Measurements from ENCODE around the gene KIZ. TPM values are rescaled to one million over a fixed set of nuclear protein-coding genes. Genes with fewer than 3 reads are reported as not detected.

The KIZ gene
- total and polyA plus RNA-seq, 2 donors (not counting 1 experiment from before 2014, with no cell fraction given): 19.7 to 40.4 TPM

- H3K9me3 ChIP-seq (ENCODE audit: control extremely low read depth in 1 of 3, control insufficient read depth in 2 of 3, insufficient read depth in 1 of 3, low read length in 2 of 3): peaks cover 0 to 57% (median 8%) of the 10 kb centered on the region in 3 donors
- H2AFZ ChIP-seq (ENCODE audit: insufficient read depth, low read depth, low read length, poor library complexity, severe bottlenecking): peak overlapping the region; percentile 86
- ChIA-PET CTCF (no interaction called here), POLR2A (no interaction called here)
- no peaks in the 10 kb centered on the region for H3K79me2 ChIP-seq (ENCODE audit: control insufficient read depth, insufficient read depth, low read length)
- no peak overlapping the region for H3K27ac ChIP-seq (ENCODE audit: low read length in 2 of 2)
- WGBS (ENCODE audit: insufficient coverage): 3% methylated on average over 61 of the region's 64 CpGs
- peaks cover 32% of the 10 kb centered on the region for H3K4me1 Mint-ChIP-seq
- H3K27ac Mint-ChIP-seq: peak overlapping the region; percentile 88
- no peaks in the 10 kb centered on the region for H3K36me3 ChIP-seq (replicated peaks in 1 of 2; ENCODE audit: control extremely low read depth in 1 of 2, control insufficient read depth in 1 of 2, extremely low read depth in 1 of 2, insufficient read depth in 2 of 2, low read length in 1 of 2)
- intact Hi-C loops (cut with micrococcal nuclease): loop anchor here (1.0 to 5.0 kb wide), 3 partner anchors 24 to 411 kb away; partner anchors contain the start of gene NKX2-2
- peak overlapping the region; percentile 72 for H3K9ac ChIP-seq (ENCODE audit: low read length)
- peak overlapping the region; percentile 96 for H3K4me2 ChIP-seq (replicated peaks; ENCODE audit: low read depth, low read length, poor library complexity, severe bottlenecking)
- H3K9me3 Mint-ChIP-seq (ENCODE audit: insufficient read depth): no peaks in the 10 kb centered on the region
- TF ChIP-seq EZH2 (IDR thresholded peaks at IDR 0.05; ENCODE audit: borderline replicate concordance, insufficient read depth, low read depth, low read length, poor library complexity, severe bottlenecking) (peak; percentile 74), CTCF (IDR thresholded peaks at IDR 0.05) (no peak)
- peak overlapping the region; percentile 62 to 77 (median 71) for H3K4me3 ChIP-seq (ENCODE audit: control extremely low read depth in 1 of 5, extremely low read depth in 1 of 5, insufficient read depth in 1 of 5, low read depth in 2 of 5, low read length in 4 of 5)
- no peaks in the 10 kb centered on the region for H4K20me1 ChIP-seq (ENCODE audit: control insufficient read depth, insufficient read depth, low read length, poor library complexity, severe bottlenecking)
- peaks cover 73% of the 10 kb centered on the region for H3K27me3 Mint-ChIP-seq
- H3K4me1 ChIP-seq (ENCODE audit: control insufficient read depth in 2 of 2, insufficient read depth in 2 of 2, low read length in 2 of 2): peaks cover 52 to 60% of the 10 kb centered on the region in 2 donors
- DNase-seq (peak; percentile 60), ATAC-seq (ENCODE audit: low read depth) (peak; percentile 31)
- peaks cover 1 to 89% (median 69%) of the 10 kb centered on the region in 4 experiments for H3K27me3 ChIP-seq (replicated peaks in 1 of 4; ENCODE audit: control extremely low read depth in 1 of 4, control insufficient read depth in 3 of 4, insufficient read depth in 4 of 4, low read length in 3 of 4)
- peak overlapping the region; percentile 95 for H3K4me3 Mint-ChIP-seq
Observed at GRCh38 chr20:21100578-21101452, 25.1 kb upstream of the KIZ start.

GRCh38 chr20:21101453-21101931 lies 24.4 kb upstream of the KIZ start:
- no peaks in the 10 kb centered on the region for H3K79me2 ChIP-seq (ENCODE audit: control insufficient read depth, insufficient read depth, low read length)
- TF ChIP-seq CTCF (IDR thresholded peaks at IDR 0.05) (no peak), EZH2 (IDR thresholded peaks at IDR 0.05; ENCODE audit: borderline replicate concordance, insufficient read depth, low read depth, low read length, poor library complexity, severe bottlenecking) (no peak)
- intact Hi-C loops (cut with micrococcal nuclease): loop anchor here (5.0 kb wide), 2 partner anchors 291 to 411 kb away; partner anchors contain the start of gene NKX2-2
- WGBS (ENCODE audit: insufficient coverage): 8% methylated on average over 35 of the region's 35 CpGs
- ChIA-PET CTCF (no interaction called here), POLR2A (no interaction called here)
- peaks cover 36% of the 10 kb centered on the region for H3K4me1 Mint-ChIP-seq
- peak; percentile 60 for DNase-seq
- H3K4me2 ChIP-seq (replicated peaks; ENCODE audit: low read depth, low read length, poor library complexity, severe bottlenecking): peak overlapping the region; percentile 96
- no peak overlapping the region for H3K27ac Mint-ChIP-seq
- peaks cover 73% of the 10 kb centered on the region for H3K27me3 Mint-ChIP-seq
- peaks cover 0 to 63% (median 8%) of the 10 kb centered on the region in 3 donors for H3K9me3 ChIP-seq (ENCODE audit: control extremely low read depth in 1 of 3, control insufficient read depth in 2 of 3, insufficient read depth in 1 of 3, low read length in 2 of 3)
- H3K9ac ChIP-seq (ENCODE audit: low read length): peak overlapping the region; percentile 72
- peak overlapping the region; percentile 95 for H3K4me3 Mint-ChIP-seq
- peaks cover 57 to 65% of the 10 kb centered on the region in 2 donors for H3K4me1 ChIP-seq (ENCODE audit: control insufficient read depth in 2 of 2, insufficient read depth in 2 of 2, low read length in 2 of 2)
- H4K20me1 ChIP-seq (ENCODE audit: control insufficient read depth, insufficient read depth, low read length, poor library complexity, severe bottlenecking): no peaks in the 10 kb centered on the region
- peak overlapping the region; percentile 86 for H2AFZ ChIP-seq (ENCODE audit: insufficient read depth, low read depth, low read length, poor library complexity, severe bottlenecking)
- peak overlapping the region in 4 of 5 experiments; percentile 62 to 77 (median 69) for H3K4me3 ChIP-seq (ENCODE audit: control extremely low read depth in 1 of 5, extremely low read depth in 1 of 5, insufficient read depth in 1 of 5, low read depth in 2 of 5, low read length in 4 of 5)
- H3K27me3 ChIP-seq (replicated peaks in 1 of 4; ENCODE audit: control extremely low read depth in 1 of 4, control insufficient read depth in 3 of 4, insufficient read depth in 4 of 4, low read length in 3 of 4): peaks cover 1 to 91% (median 72%) of the 10 kb centered on the region in 4 experiments
- no peak for ATAC-seq (ENCODE audit: low read depth)
- H3K27ac ChIP-seq (ENCODE audit: low read length in 2 of 2): no peak overlapping the region
- no peaks in the 10 kb centered on the region for H3K36me3 ChIP-seq (replicated peaks in 1 of 2; ENCODE audit: control extremely low read depth in 1 of 2, control insufficient read depth in 1 of 2, extremely low read depth in 1 of 2, insufficient read depth in 2 of 2, low read length in 1 of 2)
- H3K9me3 Mint-ChIP-seq (ENCODE audit: insufficient read depth): no peaks in the 10 kb centered on the region
